Mucosa of stomach (tissue), 1 donor: ENCODE data around the gene ZNF710.
"Not testable (repeated sequence)": the region's sequence is repeated elsewhere in the genome, so short reads cannot be mapped to it uniquely, and the experiment has no call there.

ENCODE experiments used
- H3K27me3 ChIP-seq: one replicate; pipeline ENCODE4 v1.7.0; 2013; ENCODE audit warnings: mild to moderate bottlenecking, low read length; ENCODE audit not compliant: control insufficient read depth, insufficient read depth
- H3K36me3 ChIP-seq: one replicate; pipeline ENCODE4 v1.7.0; 2013; ENCODE audit warnings: low read length; ENCODE audit not compliant: control insufficient read depth, insufficient read depth
- H3K4me1 ChIP-seq: one replicate; pipeline ENCODE4 v1.7.0; 2013; ENCODE audit warnings: mild to moderate bottlenecking, low read length; ENCODE audit not compliant: control insufficient read depth, insufficient read depth
- H3K4me3 ChIP-seq: one replicate; pipeline ENCODE4 v1.7.0; 2013; ENCODE audit warnings: low read length
- H3K9ac ChIP-seq: one replicate; pipeline ENCODE4 v1.7.0; 2013; ENCODE audit warnings: mild to moderate bottlenecking, low read length, moderate library complexity
- H3K9me3 ChIP-seq: one replicate; pipeline ENCODE4 v1.7.0; 2013; ENCODE audit warnings: mild to moderate bottlenecking, low read length, moderate library complexity; ENCODE audit not compliant: control insufficient read depth
- donor health status: Pancreatic carcinoma.

Gene ZNF710

GRCh38 chr15:90001062-90001682 is at the start of gene ZNF710:
TSS of gene ZNF710 (plus strand) at chr15:90001324. CDS start at chr15:90067138, 65,814 bp downstream.
- H3K4me3 ChIP-seq: peak within 1 kb of the TSS; percentile 1
- H3K4me1 ChIP-seq: peaks cover 64% of the 10 kb centered on the region

GRCh38 chr15:89954541-89954940 is 46.6 kb upstream of the ZNF710 start:
- H3K4me1 ChIP-seq: peaks cover 7% of the 10 kb centered on the region

More at GRCh38 chr15:90001062-90001682, at the start of gene ZNF710:
- Histone ChIP-seq H3K9ac (peak within 1 kb of the TSS; percentile 77), H3K27me3 (no peaks in the 10 kb centered on the region), H3K36me3 (no peaks in the 10 kb centered on the region), H3K9me3 (no peaks in the 10 kb centered on the region)

GRCh38 chr15:89955449-89955998 is 45.6 kb upstream of the ZNF710 start:
- not testable (repeated sequence) for H3K36me3 ChIP-seq, H3K9ac ChIP-seq, H3K27me3 ChIP-seq, H3K9me3 ChIP-seq, H3K4me3 ChIP-seq
- peaks cover 11% of the 10 kb centered on the region for H3K4me1 ChIP-seq

More at GRCh38 chr15:89954541-89954940, 46.6 kb upstream of the ZNF710 start:
- Histone ChIP-seq H3K27me3 (no peaks in the 10 kb centered on the region), H3K9ac (no peak overlapping the region), H3K36me3 (no peaks in the 10 kb centered on the region), H3K4me3 (no peak overlapping the region), H3K9me3 (no peaks in the 10 kb centered on the region)

- H3K4me3 ChIP-seq: no peak overlapping the region
- H3K9ac ChIP-seq: no peak overlapping the region
- no peaks in the 10 kb centered on the region for H3K36me3 ChIP-seq
- H3K27me3 ChIP-seq: no peaks in the 10 kb centered on the region
- peaks cover 11% of the 10 kb centered on the region for H3K4me1 ChIP-seq
- no peaks in the 10 kb centered on the region for H3K9me3 ChIP-seq
Measured at GRCh38 chr15:89958107-89958805, 42.9 kb upstream of the ZNF710 start.

GRCh38 chr15:89963301-89964231 is 37.6 kb upstream of the ZNF710 start:
- H3K9ac ChIP-seq: no peak overlapping the region
- no peak overlapping the region for H3K4me3 ChIP-seq
- no peaks in the 10 kb centered on the region for H3K9me3 ChIP-seq
- H3K27me3 ChIP-seq: no peaks in the 10 kb centered on the region
- no peaks in the 10 kb centered on the region for H3K36me3 ChIP-seq
- peaks cover 16% of the 10 kb centered on the region for H3K4me1 ChIP-seq

- Histone ChIP-seq H3K4me3 (no peak overlapping the region), H3K36me3 (no peaks in the 10 kb centered on the region), H3K4me1 (peaks cover 10% of the 10 kb centered on the region), H3K27me3 (no peaks in the 10 kb centered on the region), H3K9me3 (no peaks in the 10 kb centered on the region), H3K9ac (peak overlapping the region; percentile 22)
Measured at GRCh38 chr15:89964232-89964954, 36.7 kb upstream of the ZNF710 start.

GRCh38 chr15:89967881-89968280 is 33.2 kb upstream of the ZNF710 start:
- H3K4me1 ChIP-seq: peaks cover 14% of the 10 kb centered on the region
- H3K36me3 ChIP-seq: no peaks in the 10 kb centered on the region
- no peaks in the 10 kb centered on the region for H3K9me3 ChIP-seq
- H3K4me3 ChIP-seq: no peak overlapping the region
- H3K9ac ChIP-seq: no peak overlapping the region
- H3K27me3 ChIP-seq: no peaks in the 10 kb centered on the region

GRCh38 chr15:89971592-89971997 is 29.5 kb upstream of the ZNF710 start:
- H3K4me3 ChIP-seq: no peak overlapping the region
- peaks cover 9% of the 10 kb centered on the region for H3K4me1 ChIP-seq
- H3K9ac ChIP-seq: no peak overlapping the region
- no peaks in the 10 kb centered on the region for H3K36me3 ChIP-seq
- no peaks in the 10 kb centered on the region for H3K9me3 ChIP-seq
- no peaks in the 10 kb centered on the region for H3K27me3 ChIP-seq

- no peaks in the 10 kb centered on the region for H3K36me3 ChIP-seq
- H3K27me3 ChIP-seq: no peaks in the 10 kb centered on the region
- no peak overlapping the region for H3K9ac ChIP-seq
- peaks cover 9% of the 10 kb centered on the region for H3K4me1 ChIP-seq
- no peaks in the 10 kb centered on the region for H3K9me3 ChIP-seq
- no peak overlapping the region for H3K4me3 ChIP-seq
Measured at GRCh38 chr15:89972085-89972484, 29.0 kb upstream of the ZNF710 start.

- Histone ChIP-seq H3K9me3 (no peaks in the 10 kb centered on the region), H3K9ac (no peak overlapping the region), H3K4me1 (peaks cover 9% of the 10 kb centered on the region), H3K27me3 (no peaks in the 10 kb centered on the region), H3K4me3 (no peak overlapping the region), H3K36me3 (no peaks in the 10 kb centered on the region)
Measured at GRCh38 chr15:89975482-89976245, 25.5 kb upstream of the ZNF710 start.

GRCh38 chr15:89976246-89976600 is 24.9 kb upstream of the ZNF710 start:
- Histone ChIP-seq H3K36me3 (no peaks in the 10 kb centered on the region), H3K9ac (no peak overlapping the region), H3K4me1 (peaks cover 8% of the 10 kb centered on the region), H3K4me3 (no peak overlapping the region), H3K27me3 (no peaks in the 10 kb centered on the region), H3K9me3 (no peaks in the 10 kb centered on the region)
